HL-60 (cell line): ENCODE results near the gene LETM1.

ENCODE experiments used
- GABPA ChIP-seq: IDR thresholded peaks from 2 replicates; pipeline ENCODE4 v1.6.1; 2012; ENCODE audit warnings: low read depth
- POLR2AphosphoS5 ChIP-seq: IDR thresholded peaks from 2 replicates; pipeline ENCODE4 v1.6.1; 2012; ENCODE audit warnings: low read depth
- TF ChIP-seq, protein P1 (sequence below): IDR thresholded peaks from one replicate; pipeline ENCODE4 v1.5.1; 2011; ENCODE audit warnings: low read length, control low read depth, inconsistent platforms; ENCODE audit not compliant: insufficient read depth
- TF ChIP-seq, protein P2 (sequence below): IDR thresholded peaks from 2 replicates; pipeline ENCODE4 v1.6.1; 2012; ENCODE audit warnings: low read depth; ENCODE audit not compliant: insufficient replicate concordance

DNA sequence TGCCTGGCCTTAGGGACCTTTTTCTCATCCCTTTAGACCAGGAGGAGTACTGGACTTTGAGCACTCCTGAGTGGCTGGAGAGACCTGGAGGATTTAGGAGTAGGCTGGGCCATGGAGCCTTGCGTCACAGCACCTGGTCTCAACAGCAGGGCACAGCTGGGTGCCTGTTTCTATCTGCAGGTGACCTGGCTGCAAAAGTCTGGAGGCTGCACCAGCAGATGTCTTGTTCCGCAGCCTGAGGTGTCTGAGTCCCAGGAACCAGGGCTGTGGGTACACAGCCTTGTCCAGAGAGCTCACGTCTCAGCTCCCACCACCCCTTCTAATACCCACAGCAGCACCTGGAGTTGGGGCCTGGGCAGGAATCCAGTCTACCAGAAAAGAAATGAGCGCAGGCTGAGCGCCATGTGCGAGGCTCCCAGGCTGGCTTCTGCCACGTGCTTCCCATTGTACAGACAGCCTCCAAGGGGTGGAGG lies 10.3 kb upstream of the LETM1 start:
- TF ChIP-seq, protein P1, sequence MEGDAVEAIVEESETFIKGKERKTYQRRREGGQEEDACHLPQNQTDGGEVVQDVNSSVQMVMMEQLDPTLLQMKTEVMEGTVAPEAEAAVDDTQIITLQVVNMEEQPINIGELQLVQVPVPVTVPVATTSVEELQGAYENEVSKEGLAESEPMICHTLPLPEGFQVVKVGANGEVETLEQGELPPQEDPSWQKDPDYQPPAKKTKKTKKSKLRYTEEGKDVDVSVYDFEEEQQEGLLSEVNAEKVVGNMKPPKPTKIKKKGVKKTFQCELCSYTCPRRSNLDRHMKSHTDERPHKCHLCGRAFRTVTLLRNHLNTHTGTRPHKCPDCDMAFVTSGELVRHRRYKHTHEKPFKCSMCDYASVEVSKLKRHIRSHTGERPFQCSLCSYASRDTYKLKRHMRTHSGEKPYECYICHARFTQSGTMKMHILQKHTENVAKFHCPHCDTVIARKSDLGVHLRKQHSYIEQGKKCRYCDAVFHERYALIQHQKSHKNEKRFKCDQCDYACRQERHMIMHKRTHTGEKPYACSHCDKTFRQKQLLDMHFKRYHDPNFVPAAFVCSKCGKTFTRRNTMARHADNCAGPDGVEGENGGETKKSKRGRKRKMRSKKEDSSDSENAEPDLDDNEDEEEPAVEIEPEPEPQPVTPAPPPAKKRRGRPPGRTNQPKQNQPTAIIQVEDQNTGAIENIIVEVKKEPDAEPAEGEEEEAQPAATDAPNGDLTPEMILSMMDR = no peak
- TF ChIP-seq POLR2AphosphoS5 (no peak), GABPA (no peak)
- TF ChIP-seq, protein P2, sequence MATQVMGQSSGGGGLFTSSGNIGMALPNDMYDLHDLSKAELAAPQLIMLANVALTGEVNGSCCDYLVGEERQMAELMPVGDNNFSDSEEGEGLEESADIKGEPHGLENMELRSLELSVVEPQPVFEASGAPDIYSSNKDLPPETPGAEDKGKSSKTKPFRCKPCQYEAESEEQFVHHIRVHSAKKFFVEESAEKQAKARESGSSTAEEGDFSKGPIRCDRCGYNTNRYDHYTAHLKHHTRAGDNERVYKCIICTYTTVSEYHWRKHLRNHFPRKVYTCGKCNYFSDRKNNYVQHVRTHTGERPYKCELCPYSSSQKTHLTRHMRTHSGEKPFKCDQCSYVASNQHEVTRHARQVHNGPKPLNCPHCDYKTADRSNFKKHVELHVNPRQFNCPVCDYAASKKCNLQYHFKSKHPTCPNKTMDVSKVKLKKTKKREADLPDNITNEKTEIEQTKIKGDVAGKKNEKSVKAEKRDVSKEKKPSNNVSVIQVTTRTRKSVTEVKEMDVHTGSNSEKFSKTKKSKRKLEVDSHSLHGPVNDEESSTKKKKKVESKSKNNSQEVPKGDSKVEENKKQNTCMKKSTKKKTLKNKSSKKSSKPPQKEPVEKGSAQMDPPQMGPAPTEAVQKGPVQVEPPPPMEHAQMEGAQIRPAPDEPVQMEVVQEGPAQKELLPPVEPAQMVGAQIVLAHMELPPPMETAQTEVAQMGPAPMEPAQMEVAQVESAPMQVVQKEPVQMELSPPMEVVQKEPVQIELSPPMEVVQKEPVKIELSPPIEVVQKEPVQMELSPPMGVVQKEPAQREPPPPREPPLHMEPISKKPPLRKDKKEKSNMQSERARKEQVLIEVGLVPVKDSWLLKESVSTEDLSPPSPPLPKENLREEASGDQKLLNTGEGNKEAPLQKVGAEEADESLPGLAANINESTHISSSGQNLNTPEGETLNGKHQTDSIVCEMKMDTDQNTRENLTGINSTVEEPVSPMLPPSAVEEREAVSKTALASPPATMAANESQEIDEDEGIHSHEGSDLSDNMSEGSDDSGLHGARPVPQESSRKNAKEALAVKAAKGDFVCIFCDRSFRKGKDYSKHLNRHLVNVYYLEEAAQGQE = no peak
